NCI-H524 (cell line): Measurements from ENCODE around the gene ANXA8.
"Not testable (repeated sequence)": the region's sequence is repeated elsewhere in the genome, so short reads cannot be mapped to it uniquely, and the experiment has no call there.

Experiments used
- DNase-seq, 2 experiments: peaks; one replicate each; lab custom pipeline; 2025; lab: John Stamatoyannopoulos, UW

Gene ANXA8

DNA sequence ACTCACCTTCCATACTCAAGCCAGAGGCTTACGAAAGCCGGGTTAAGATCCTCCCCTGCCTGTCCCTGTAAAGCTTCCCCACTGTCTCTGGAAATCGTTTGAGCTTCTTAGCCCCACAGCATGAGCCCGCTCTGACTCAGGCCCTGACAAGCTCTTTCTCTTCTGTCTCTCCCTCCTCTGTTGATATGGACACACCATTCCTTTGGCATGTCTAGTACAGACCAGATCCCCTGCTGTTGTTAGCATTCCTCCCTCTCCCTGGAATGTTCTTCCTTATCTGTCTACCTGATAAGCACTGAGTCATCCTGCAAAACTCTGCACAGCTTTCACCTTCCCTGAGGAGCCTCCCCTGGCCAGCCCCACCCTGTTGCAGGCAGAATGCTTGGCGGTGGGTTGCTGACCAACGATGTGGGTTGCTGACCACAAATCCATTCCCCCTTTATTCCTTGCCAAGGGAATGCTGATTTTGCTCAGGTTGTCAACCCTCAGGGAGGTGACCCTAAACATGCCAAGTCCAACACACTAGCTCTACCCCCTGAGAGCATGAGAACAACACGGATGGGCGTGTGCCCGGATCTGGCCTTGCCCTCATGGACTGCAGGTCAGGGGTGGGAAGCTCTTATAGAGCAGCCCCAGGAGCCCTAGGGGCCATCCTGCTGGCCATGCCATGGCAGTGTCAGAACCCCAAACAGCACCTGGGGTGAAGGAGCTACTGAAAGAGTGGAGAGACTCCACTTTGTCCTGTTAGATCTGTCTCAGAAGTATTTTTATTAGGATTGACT, 21.1 kb downstream of the ANXA8 start:
- not testable (repeated sequence) for DNase-seq

GRCh38 chr10:47461261-47461687, 22.6 kb downstream of the ANXA8 start:
- DNase-seq, result peak in 1 of 2 experiments; percentile 18

DNA sequence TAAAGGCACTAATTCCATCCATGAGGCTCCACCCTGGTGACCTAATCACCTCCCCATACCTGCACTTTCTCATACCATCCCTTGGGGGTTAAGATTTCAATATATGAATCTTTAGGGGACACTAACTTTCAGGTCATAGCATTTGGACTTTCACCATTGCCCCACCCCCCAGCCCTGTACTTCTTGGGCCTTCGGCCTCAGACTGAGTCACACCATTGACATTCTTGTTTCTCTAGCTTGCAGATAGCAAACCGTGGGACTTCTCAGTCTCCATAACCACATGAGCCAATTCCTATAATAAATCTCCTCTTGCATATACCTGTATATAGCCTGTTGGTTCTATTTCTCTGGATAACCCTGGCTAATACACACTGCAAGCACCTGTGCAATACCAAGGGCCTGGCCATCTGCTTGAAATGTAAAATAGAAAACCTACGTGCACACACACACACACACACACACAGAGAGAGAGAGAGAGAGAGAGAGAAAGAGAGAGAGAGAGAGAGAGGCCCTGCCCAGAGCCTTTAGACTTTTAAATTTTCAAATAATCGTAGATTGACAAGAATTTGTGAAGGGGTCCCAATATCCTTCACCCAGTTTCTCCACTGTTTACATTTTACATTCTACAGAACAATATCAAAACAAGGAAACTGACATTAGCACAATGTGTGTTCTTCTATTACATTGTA, 25.3 kb downstream of the ANXA8 start:
- DNase-seq, result no peak

DNA sequence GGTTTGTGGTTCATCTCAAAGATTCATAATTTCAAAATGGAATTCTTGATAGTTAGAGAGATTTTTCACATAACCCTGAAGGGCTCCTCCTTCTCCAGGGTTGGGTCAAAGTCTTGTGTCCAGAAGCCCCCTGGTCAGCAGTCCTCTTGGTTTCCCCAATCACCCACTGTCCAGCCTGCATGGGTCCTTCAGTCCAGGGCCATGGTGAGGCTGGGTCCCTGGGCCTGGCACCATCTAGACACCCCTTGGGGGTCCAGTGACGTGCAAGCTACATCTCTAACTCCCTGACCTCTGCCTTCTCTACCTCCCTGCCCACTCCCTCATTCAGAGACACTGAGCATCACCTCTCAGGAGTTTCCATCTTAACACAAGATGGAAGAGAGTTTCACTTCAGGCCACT, 26.1 kb downstream of the ANXA8 start:
- no peak for DNase-seq

DNA sequence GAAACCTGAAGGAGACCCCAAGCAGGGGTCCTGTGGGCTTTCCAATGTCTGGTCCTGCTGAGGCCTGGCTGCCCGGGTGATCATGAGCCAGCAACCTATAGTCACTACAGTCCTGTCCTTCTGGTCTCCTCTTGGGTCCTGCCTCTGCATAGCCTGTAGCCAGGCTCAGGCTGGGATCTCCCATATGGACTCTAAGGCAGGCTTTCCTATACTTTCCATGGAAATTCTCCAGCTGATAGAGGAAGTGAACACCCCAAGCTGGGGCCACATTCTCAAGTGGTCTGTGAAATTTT, 26.4 kb downstream of the ANXA8 start:
- no peak for DNase-seq

- DNase-seq, result no peak
Observed at GRCh38 chr10:47456794-47457527, 27.0 kb downstream of the ANXA8 start.

DNA sequence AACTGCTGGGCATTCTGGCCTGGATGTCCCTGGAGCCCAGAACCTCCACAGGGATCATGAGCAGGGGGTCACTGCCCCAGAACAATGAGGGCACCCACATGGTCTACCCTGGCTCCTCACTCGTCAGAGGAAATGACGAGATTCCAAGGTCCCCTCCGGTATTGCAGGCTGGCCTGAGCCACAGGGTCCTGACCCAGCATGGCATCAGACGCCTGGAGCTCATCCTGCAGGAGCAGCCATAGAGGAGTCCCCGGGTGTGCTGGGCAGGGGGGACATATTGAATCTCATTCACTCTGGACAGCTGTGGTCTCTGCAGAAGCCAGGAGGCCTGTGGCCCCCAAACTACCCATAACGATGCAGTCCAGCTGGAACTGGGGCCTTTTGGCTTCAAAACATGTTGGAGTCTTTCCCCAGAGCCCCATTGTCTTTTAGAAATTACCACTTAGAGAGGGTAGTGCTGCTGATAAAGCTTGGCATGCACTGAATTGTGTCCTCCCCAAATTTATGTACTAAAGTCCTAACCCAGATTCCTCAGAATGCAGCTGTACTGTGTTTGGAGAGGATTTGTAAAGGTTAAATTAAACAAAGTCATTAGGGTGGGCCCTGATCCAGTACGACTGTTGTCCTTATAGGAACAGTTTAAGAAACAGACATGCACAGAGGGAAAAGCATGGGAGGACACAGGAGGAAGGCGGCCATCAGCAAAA, 27.7 kb downstream of the ANXA8 start:
- DNase-seq, result no peak

DNA sequence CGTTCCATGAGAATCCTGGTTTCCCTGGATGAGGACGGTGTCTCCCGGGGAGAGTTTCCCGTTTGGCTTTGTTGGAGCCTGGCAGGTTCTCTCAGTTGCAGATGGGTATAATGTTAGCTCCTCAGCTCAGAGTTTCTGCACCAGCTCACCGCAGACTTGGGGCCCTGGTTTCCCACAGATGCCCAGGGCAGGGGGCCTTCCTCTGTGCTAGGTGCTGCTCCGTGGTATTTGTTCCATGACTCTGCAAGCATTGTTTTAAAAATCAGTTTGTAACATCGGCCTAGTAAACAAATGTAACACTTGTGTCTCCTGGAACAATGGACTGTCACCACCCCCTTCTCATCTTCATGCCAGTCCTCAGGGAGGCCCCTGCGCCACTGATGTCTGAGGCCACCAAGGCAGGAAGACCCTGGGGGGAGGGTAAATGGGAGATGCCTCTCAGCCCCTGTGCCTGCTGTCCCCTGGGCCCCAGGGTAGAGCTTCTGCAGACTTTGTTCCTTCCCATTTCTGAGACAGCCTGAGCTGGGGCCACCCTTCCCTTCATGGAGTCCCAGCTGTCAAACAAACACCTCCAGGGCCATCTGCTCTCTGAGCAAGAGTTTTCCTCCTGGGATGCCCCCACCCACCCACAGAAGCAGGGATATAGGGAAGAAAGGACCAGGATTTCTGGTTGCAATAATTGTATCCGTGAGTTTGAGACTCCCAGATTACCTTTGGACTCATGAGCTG, 28.4 kb downstream of the ANXA8 start:
- peak in 1 of 2 experiments; percentile 30 for DNase-seq

DNA sequence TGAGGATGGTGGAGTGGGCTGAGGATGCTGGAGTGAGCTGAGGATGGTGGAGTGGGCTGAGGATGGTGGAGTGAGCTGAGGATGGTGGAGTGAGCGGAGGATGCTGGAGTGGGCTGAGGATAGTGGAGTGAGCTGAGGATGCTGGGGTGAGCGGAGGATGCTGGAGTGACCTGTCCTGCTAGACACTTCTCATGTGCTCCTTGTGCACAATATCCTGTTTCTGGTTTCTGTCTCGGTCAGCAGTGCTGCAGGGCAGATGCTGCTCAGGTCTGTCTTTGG, 29.2 kb downstream of the ANXA8 start:
- no peak for DNase-seq

DNA sequence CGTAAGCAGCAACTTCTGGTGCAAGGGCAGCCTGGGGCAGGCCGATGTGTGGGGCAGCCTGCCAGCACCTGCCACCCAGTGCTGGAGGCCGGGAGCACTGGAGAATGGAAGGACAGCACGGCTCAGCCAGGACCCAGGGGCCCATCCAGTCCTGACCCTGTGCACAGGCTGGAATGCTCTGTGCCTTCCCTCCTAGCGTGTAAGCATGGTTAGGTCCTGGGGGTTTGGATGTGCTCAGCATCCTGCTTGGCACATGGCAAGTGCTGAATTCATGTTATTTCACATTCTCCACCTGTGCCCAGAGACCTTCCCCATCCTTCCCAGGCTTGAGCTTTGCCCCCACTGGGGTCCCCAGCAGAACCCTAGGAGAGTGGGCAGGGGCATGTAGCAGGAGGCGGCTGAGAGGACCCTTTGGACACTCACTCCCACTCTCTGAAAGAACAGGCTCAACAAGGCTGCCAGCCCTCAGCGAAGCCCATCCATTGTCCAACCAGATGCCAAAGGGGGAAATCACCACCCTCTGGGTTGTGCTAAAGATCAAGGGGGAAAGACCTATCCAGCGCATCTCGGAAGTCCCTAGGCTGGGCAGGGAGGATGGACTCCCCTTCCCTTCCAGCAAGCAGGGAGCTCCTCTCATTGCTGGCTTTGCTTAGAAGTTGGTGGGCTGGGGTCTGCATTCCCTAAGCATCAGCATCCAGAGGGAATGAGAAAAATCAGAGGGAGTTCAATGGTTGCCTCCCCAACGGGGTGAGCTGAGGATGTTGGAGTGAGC, 29.7 kb downstream of the ANXA8 start:
- no peak for DNase-seq

- no peak for DNase-seq
Observed at GRCh38 chr10:47453141-47454007, 30.5 kb downstream of the ANXA8 start.

DNA sequence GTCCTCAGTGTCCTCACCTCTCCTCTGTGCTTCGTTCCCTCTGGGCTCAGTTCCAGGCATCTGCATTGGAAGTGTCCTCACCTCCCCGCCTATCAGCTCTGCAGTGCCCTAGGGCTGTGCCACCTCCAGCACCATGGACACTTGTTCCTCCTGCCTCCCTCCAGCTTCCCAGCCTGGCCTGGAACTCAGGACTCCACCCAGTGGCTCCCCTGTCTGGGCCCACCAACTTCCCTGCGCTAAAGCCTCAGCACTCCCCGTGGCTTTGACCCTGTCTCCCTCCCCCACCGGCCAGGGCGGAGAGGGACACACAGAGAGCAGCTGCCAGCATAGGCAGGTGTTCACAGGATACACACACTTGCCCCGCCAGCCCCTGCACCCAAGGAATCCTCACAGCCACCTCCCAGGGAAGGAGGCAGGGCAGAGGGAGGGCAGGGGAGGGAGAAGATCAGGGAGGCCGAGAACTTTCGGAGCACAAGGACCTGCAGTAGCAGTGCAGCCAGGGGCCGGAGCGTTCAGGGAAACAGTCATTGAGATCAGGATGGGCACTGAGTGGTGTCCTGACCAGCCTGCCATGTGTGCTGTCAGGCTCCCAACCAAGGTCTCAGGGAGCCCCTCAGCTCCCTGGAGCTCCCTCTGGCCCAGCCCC, 31.3 kb downstream of the ANXA8 start:
- peak in 1 of 2 experiments; percentile 2 for DNase-seq

- no peak for DNase-seq
Observed at GRCh38 chr10:47451998-47452494, 31.9 kb downstream of the ANXA8 start.

DNA sequence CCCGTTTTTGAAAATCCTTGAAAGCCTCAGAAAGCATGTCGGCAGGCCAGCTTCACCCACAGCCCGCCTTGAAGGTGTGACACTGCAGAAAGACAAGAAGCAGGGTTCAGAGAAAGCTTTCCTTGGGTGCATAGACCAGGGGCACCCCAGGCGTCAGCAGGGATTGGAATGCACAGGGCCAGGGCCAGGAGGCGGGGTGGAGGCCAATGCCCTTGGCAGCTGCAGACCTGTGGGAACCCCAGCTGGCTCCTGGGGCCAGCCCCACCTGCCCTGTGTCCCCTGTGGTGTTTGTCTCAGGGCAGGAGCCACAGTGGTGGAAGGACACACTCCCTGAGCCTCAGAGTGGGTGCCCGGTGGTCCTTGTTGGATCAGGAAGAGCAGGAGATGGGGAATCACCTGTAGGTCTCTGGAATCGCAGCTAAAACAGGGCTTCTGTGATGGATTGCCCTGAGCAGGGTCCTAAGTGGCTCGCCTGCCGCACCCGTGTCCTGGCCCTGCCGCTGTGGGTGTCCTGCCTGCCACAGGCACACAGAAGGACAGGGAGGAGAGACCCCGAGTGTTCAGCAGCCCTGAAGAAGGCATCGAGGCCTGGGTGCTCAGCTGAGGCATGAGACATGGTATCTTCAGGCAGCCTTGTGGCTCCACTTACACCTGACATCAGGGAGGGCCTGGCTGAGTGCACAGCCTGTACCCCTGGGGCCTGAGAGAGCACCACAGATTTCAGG, 32.5 kb downstream of the ANXA8 start:
- DNase-seq, result no peak

DNA sequence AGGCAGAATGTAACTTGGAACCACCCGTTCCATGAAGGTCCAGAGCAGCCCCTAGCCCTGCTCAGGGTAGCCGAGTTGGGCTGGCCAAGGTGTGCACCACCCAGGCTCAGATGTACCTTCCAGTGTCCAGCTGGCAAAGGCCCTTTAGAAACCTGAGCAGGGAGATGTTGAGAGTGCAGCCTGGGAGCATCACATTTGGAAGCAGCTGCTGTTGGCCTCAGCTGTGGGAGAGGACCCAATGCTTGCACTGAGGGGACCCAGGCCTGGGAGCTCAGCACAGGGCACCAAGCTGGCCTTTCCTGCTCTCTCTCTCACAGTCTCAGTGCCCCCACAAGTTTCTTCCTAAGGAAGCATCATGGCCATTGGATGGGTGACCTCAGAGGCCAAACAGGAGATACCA, 33.5 kb downstream of the ANXA8 start:
- no peak for DNase-seq

DNA sequence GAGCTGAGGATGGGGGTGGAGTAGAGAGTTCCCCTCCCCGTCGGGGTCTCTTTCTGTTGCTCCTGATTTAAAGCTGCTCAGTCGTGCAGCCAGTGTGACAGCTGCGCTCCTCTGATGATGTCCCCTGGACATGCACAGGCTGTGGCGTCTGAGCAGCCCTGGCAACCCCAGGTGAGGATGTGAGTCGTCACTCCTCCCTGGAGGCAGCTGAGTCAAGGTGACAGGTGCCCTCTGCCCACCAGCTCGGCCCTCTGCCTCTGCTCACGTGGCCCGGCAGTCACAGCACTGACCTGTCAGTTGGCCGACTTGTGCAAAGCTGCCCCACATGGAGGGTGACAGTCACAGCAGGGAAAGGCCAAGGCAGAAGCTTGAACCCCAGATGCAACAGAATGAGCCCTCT, 33.9 kb downstream of the ANXA8 start:
- no peak for DNase-seq

- no peak for DNase-seq
Observed at GRCh38 chr10:47449102-47449978, 34.6 kb downstream of the ANXA8 start.

- no peak for DNase-seq
Observed at GRCh38 chr10:47447705-47448104, 36.2 kb downstream of the ANXA8 start.
